GM21515 (cell line): ENCODE measurements around the gene TEAD2.

Experiments
- ATAC-seq: cut with Tn5 transposase; IDR thresholded peaks from one replicate; pipeline ENCODE4 v1.9.1; 2021; ENCODE audit not compliant: unreplicated experiment

The TEAD2 gene

DNA sequence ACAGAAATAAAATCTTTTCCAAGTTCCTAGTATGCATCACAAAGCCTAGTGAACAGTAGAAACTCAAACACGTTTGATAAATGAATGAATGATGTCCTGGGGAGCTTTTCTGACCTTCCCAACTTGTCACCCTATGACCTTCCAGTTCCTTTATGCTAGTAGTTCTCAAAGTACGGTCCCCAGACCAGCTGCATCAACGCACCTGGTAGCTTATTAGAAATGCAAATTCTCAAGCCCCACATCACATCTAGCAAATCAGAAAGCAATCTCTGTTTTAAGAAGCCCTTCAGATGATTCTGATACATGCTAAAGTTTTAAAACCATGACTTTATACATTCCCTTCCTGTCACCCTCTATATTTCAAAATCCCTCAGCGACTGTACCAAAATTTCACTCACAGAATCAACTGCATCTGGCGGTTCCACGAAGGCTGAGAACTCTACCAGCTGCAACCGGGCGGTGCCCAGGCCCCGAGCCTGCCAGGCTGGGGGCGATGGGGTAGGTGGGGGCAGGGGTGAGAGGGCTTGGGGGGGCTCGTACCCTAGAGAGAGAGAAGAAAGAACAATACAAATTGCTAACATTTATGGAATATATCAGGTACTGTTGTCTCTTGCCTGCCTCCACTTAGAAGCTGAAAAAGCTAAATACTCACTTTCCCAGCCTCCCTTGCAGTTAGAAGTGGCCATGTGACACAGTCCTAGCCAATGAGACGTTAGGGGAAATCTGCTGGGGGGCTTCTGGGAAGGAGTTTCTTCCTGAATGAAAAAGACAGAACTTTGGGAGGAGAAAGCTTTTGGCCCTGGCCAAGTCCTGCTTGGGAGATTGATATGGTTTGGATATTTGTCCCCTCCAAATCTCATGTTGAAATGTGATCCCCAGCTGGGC is 13.7 kb downstream of the TEAD2 start:
- ATAC-seq = no peak

- no peak for ATAC-seq
Observed at GRCh38 chr19:49347835-49348234, 14.4 kb downstream of the TEAD2 start.

- no peak for ATAC-seq
Observed at GRCh38 chr19:49347191-49347590, 15.0 kb downstream of the TEAD2 start.

GRCh38 chr19:49344505-49345423 is 17.5 kb downstream of the TEAD2 start:
- ATAC-seq = no peak

GRCh38 chr19:49343123-49343522 is 19.1 kb downstream of the TEAD2 start:
- no peak for ATAC-seq

- ATAC-seq = no peak
Observed at GRCh38 chr19:49342291-49342721, 19.9 kb downstream of the TEAD2 start.

- ATAC-seq = no peak
Observed at GRCh38 chr19:49340865-49341718, 21.1 kb downstream of the TEAD2 start.

DNA sequence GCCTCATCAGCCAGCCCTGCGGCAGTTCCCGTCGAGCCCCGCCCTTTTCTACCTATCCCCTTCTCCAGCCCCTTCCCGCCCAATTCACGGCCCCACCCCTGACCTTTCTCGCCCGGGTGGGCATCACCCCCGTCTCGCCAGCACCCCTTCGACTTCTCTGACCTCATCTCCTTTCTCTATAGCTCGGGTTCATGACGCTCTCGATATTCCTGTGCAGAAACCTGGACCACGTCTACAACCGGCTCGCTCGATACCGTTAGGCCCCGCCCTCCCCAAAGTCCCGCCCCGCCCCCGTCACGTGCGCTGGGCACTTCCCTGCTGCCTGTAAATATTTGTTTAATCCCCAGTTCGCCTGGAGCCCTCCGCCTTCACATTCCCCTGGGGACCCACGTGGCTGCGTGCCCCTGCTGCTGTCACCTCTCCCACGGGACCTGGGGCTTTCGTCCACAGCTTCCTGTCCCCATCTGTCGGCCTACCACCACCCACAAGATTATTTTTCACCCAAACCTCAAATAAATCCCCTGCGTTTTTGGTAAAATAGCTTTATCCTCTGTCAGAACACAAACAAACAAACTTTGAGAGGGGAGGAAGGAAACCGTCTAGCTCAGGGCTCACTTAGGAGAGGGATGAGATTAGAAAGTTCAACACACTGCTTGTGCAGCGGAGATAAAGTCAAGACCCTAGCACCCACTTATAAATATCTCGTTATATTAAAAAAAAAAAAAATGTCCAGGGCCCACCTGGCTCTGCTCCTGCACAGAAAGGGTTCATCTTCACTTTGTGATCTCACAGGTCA is 21.9 kb downstream of the TEAD2 start:
- ATAC-seq = no peak

DNA sequence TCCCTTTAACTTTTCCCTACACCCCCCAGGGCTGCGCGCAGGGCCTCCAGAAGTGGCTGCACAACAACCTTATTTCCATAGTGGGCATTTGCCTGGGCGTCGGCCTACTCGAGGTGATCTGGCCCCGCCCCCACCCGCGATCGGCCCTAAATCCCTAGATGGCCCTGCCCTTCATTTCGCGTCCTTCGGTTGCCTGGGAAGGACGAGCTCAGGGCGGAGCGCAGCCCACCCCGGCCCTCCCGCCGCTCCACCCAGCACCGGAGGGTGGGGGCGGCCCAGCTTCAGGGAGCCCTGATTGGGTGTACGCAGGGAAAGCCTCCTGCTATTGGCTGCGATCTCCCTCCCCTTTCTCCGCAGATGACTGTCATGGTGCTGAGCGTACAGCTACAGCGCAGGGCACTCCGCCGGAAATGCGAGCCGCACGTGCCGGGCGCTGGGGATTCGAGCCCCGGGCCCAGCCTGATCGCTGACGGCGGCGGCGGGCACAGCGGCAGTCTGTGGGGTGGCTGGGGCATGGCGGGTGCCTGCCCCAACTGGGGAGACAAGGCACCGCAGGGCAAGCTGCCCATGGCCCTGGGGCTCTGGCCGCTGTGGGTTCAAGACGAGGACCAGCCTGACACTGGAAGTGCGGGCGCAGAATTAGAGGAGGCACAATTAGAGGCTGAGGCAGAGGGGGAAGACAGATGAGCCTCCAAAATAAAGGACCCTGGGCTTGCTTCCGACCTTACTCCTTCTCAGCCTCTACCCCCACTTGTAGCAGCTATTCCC is 22.7 kb downstream of the TEAD2 start:
- ATAC-seq = no peak

GRCh38 chr19:49338691-49339300 is 23.4 kb downstream of the TEAD2 start:
- ATAC-seq = no peak

- no peak for ATAC-seq
Observed at GRCh38 chr19:49338023-49338677, 24.1 kb downstream of the TEAD2 start.

DNA sequence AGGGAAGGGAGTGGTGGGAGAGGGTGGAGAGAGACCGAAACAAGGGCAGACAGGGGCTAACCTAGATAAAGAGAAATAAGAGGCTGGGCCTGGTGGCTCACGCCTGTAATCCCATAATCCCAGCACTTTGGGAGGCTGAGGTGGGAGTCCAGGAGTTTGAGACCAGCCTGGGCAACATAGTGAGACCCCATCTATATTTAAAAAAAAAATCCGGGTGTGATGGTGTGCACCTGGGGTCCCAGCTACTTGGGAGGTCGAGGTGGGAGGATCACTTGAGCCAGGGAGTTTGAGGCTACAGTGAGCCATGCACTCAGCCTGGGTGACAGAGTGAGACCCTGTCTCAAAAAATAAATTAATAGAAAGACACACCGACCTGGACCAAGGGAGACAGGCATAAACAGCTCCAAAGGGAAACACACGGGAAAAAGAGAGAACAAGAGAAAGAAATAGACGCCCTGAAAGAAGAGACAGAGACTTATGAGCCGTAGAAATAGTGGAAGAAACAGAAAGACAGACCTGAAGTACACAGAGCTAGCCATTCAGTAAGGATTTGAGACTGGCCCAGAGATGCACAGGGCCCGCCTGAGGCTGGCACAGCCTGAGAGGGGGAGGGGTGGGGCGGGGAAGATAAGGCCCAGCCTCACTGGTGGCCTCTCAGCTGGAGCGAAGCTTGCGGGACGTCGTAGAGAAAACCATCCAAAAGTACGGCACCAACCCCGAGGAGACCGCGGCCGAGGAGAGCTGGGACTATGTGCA is 24.8 kb downstream of the TEAD2 start:
- ATAC-seq = no peak

GRCh38 chr19:49336482-49337266 is 25.5 kb downstream of the TEAD2 start:
- no peak for ATAC-seq

DNA sequence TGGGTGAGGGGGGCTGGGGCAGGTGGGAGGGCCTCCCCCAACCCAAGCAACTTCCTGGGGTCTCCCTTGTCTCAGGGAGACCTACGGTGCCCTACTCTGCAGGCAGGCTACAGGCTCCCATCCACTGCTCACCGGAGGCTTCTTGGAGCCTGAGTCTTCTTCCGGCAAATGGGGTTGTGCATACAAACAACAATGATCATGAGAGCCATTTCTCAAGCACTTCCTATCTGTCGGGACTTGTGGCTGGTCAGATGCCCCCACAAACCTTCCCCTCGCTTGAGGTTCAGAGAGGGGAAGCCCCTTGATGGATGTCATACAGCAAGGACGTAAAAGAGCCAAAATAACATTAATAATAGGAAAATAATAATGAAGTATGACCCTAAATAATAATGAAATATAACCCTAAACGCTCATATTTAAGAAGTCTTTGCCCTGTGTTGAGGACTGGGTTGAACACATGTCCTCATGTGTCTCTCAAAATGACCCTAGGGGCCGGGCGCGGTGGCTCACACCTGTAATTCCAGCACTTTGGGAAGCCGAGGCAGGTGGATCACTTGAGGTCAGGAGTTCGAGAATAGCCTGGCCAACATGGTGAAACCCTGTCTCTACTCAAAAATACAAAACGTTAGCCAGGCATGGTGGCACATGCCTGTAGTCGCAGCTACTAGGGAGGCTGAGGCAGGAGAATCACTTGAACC is 26.3 kb downstream of the TEAD2 start:
- ATAC-seq = no peak

GRCh38 chr19:49335071-49335783 is 27.0 kb downstream of the TEAD2 start, which contains the start of gene CD37:
CD37 (plus strand) TSS chr19:49335406; CDS start chr19:49335541, 135 bp downstream.
- no peak for ATAC-seq
